Osteocyte (in vitro differentiated cells): Measurements from ENCODE around the gene EEF1A2. TPM values are rescaled to one million over a fixed set of nuclear protein-coding genes. Genes with fewer than 3 reads are reported as not detected.

ENCODE experiments used
- DNase-seq: peaks from one replicate; pipeline ENCODE4 v3.0.0; 2021; ENCODE audit warnings: mixed read lengths; ENCODE audit not compliant: unreplicated experiment; ENCODE audit errors: extremely low spot score
- H3K27ac Mint-ChIP-seq: one replicate; pipeline ENCODE4 v1.8.0; 2021; ENCODE audit warnings: mild to moderate bottlenecking, mixed read lengths; ENCODE audit not compliant: unreplicated experiment
- H3K27me3 Mint-ChIP-seq: one replicate; pipeline ENCODE4 v1.8.0; 2021; ENCODE audit warnings: mixed read lengths; ENCODE audit not compliant: unreplicated experiment
- H3K36me3 Mint-ChIP-seq: one replicate; pipeline ENCODE4 v1.8.0; 2021; ENCODE audit warnings: mixed read lengths; ENCODE audit not compliant: unreplicated experiment
- H3K4me1 Mint-ChIP-seq: one replicate; pipeline ENCODE4 v1.8.0; 2021; ENCODE audit warnings: mixed read lengths; ENCODE audit not compliant: unreplicated experiment
- H3K4me3 Mint-ChIP-seq: one replicate; pipeline ENCODE4 v1.8.0; 2021; ENCODE audit warnings: mild to moderate bottlenecking, moderate library complexity, mixed read lengths; ENCODE audit not compliant: unreplicated experiment
- H3K9me3 Mint-ChIP-seq: one replicate; pipeline ENCODE4 v1.8.0; 2021; ENCODE audit warnings: mixed read lengths; ENCODE audit not compliant: unreplicated experiment
- total RNA-seq: library from RNA; stranded (reverse); gene quantifications from 2 replicates; pipeline ENCODE4 v1.2.1, GENCODE V29; 2021
- TF ChIP-seq, protein P1 (sequence below): fragments of 200-600 bp; sonication (generic); IDR thresholded peaks from 2 replicates; pipeline ENCODE4 v1.5.0; 2021; ENCODE audit warnings: antibody characterized with exemption, mild to moderate bottlenecking, moderate library complexity

The EEF1A2 gene
- total RNA-seq, 1 donor from 2014 or later: 0.56 TPM

GRCh38 chr20:63477061-63477616 lies 21.7 kb downstream of the EEF1A2 start:
- H3K4me1 Mint-ChIP-seq: peaks cover 2% of the 10 kb centered on the region
- H3K4me3 Mint-ChIP-seq: no peak overlapping the region
- H3K27ac Mint-ChIP-seq: no peak overlapping the region
- H3K27me3 Mint-ChIP-seq: peaks cover 32% of the 10 kb centered on the region
- no peaks in the 10 kb centered on the region for H3K9me3 Mint-ChIP-seq
- TF ChIP-seq, protein P1, sequence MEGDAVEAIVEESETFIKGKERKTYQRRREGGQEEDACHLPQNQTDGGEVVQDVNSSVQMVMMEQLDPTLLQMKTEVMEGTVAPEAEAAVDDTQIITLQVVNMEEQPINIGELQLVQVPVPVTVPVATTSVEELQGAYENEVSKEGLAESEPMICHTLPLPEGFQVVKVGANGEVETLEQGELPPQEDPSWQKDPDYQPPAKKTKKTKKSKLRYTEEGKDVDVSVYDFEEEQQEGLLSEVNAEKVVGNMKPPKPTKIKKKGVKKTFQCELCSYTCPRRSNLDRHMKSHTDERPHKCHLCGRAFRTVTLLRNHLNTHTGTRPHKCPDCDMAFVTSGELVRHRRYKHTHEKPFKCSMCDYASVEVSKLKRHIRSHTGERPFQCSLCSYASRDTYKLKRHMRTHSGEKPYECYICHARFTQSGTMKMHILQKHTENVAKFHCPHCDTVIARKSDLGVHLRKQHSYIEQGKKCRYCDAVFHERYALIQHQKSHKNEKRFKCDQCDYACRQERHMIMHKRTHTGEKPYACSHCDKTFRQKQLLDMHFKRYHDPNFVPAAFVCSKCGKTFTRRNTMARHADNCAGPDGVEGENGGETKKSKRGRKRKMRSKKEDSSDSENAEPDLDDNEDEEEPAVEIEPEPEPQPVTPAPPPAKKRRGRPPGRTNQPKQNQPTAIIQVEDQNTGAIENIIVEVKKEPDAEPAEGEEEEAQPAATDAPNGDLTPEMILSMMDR: no peak
- H3K36me3 Mint-ChIP-seq: no peaks in the 10 kb centered on the region
- DNase-seq: no peak

- Mint-ChIP-seq H3K36me3 (no peaks in the 10 kb centered on the region), H3K27ac (no peak overlapping the region), H3K4me3 (no peak overlapping the region), H3K4me1 (no peaks in the 10 kb centered on the region), H3K27me3 (peaks cover 32% of the 10 kb centered on the region), H3K9me3 (no peaks in the 10 kb centered on the region)
- TF ChIP-seq, protein P1: no peak
- DNase-seq: no peak
Observed at GRCh38 chr20:63475209-63475608, 23.7 kb downstream of the EEF1A2 start.

DNA sequence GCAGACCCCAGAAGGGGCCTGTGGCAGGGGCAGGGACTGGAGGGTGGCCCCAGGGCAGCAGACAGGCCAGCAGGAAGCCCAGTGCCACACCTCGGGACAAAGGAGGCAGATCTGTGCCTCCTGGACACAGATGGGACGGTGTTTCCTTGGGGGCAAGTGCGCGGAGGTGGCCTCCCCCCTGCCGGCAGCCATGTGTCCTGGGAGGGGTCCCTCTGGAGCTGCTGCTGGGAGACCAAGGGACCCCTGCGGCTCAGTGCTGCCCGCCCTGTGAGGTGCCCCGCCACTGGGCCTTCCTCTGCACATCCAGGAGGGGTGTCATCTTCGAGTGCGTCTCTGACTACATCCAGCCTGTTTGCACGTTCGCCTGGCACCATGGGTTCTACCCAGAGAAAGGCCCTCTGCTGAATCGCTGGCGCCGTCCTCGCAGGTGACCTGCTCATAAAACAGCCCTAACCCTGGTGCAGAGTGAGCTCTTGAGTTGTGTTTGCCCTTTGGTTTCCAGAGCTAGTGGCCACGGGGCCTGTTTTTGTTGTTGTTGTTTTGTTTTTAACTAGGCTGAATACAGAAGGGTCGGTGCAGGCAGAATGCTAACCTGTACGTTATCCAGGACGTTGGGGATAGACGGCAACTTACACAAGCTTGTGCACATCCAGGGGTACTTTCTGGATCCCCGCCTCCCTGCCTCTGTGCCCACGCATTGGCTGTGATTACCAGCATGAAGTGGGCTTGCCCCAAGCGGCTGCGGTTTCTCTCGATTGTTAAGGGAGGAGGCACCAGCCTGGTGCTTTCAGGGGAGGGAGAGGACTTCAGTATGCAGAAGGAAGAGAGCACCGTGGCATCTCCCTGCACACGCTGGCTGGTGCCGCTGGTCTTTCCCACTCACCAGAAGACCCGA lies 25.1 kb downstream of the EEF1A2 start:
- no peaks in the 10 kb centered on the region for H3K36me3 Mint-ChIP-seq
- H3K27me3 Mint-ChIP-seq: peaks cover 38% of the 10 kb centered on the region
- DNase-seq: no peak
- no peak overlapping the region for H3K27ac Mint-ChIP-seq
- no peaks in the 10 kb centered on the region for H3K4me1 Mint-ChIP-seq
- TF ChIP-seq, protein P1: no peak
- no peak overlapping the region for H3K4me3 Mint-ChIP-seq
- no peaks in the 10 kb centered on the region for H3K9me3 Mint-ChIP-seq

DNA sequence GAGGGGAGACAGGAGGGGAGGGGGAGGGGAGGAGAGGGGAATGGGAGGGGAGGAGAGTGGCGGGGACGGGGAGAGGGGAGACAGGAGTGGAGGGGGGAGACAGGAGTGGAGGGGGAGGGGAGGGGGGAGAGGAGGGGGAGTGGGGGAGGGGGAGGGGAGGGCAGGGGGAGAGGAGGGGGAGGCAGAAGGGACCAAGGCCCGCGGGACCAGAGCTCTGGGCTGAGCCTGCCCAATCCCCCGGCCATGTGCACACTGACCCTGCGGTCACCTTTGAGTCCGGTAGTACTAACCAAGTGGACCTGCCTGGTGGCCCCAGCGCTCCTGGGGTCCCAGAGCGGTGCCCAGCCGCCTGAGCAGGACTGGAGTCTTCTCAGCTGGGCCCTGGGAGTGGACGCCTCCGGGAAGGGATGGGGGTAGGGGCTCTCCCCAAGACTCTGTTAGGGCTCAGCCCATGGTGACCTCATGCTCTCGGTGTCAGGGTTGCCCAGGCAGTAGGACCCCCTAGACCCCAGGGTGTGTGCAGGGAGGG lies 26.0 kb downstream of the EEF1A2 start:
- Mint-ChIP-seq H3K4me1 (no peaks in the 10 kb centered on the region), H3K4me3 (no peak overlapping the region), H3K27me3 (peaks cover 44% of the 10 kb centered on the region), H3K27ac (no peak overlapping the region), H3K9me3 (no peaks in the 10 kb centered on the region), H3K36me3 (no peaks in the 10 kb centered on the region)
- TF ChIP-seq, protein P1: no peak
- DNase-seq: no peak
